ENCODE data around the gene TXK. TPM values are rescaled to one million over a fixed set of nuclear protein-coding genes. Genes with fewer than 3 reads are reported as not detected.

TXK gene
- total RNA-seq, 2 experiments from 2014 or later, result 13.3 to 14.2 TPM

DNA sequence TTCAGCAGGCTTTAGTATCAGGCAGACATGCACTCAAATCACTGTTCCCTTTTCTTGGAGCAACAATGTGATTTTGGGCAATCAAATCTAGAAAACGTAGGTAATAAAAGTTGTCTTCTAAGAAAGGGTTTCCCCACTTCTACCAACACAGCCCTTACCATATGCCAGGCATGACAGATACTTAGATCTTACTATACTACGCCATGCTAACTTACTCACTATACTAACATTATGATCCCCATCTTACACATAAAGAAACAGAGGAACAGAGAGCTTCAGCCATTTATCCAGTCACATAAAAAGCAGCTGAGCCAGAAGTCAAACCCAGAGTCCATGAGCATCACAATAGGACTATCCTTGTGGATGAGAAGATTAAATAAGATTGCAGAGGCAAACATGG, 9.2 kb downstream of the TXK start:
- peak overlapping the region; percentile 65 for H3K4me3 Mint-ChIP-seq
- H3K36me3 Mint-ChIP-seq, result peaks cover 7% of the 10 kb centered on the region
- no peaks in the 10 kb centered on the region for H3K27me3 Mint-ChIP-seq
- no peaks in the 10 kb centered on the region for H3K9me3 Mint-ChIP-seq
- H3K4me1 Mint-ChIP-seq, result peaks cover 68% of the 10 kb centered on the region
- no peak for DNase-seq
- H3K27ac Mint-ChIP-seq, result peak overlapping the region; percentile 93

- peaks cover 19% of the 10 kb centered on the region for H3K36me3 Mint-ChIP-seq
- H3K27me3 Mint-ChIP-seq, result no peaks in the 10 kb centered on the region
- no peaks in the 10 kb centered on the region for H3K9me3 Mint-ChIP-seq
- no peak for DNase-seq
- no peak overlapping the region for H3K27ac Mint-ChIP-seq
- H3K4me1 Mint-ChIP-seq, result peaks cover 65% of the 10 kb centered on the region
- H3K4me3 Mint-ChIP-seq, result no peak overlapping the region
These were observed 11.3 kb downstream of the TXK start for GRCh38 chr4:48122756-48123155.

DNA sequence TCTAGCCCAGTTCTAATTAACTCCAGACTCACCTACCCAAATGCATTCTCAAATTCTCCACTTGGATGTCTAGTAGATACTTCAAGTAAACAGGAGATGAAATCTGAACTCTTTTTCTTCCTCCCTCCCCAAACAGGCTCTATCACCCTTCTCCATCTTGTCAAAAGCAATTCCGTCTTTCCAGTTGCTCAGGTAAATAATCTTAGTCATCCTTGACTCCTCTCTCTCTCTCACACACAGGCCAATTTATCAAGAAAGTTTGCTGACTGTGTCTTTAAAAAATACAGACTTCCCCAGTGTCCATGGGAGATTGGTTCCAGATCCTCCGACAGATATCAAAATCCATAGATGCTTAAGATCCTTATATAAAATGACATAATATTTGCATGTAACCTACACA, 12.9 kb downstream of the TXK start:
- peaks cover 62% of the 10 kb centered on the region for H3K4me1 Mint-ChIP-seq
- no peaks in the 10 kb centered on the region for H3K9me3 Mint-ChIP-seq

DNA sequence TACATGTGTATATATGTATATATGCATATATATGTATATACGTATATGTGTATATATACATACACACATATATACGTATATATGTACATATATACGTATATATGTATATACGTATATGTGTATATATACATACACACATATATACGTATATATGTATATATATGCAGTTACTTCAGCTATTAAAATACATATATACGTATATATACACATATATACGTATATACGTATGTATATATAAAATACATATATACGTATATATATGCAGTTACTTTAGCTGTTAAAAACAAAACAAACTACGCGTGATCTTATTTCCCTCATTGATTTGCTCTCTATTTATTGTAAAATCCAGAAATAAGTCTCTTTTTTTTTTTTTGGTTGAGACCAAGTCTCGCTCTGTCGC, 13.9 kb downstream of the TXK start:
- Mint-ChIP-seq H3K9me3 (no peaks in the 10 kb centered on the region), H3K27me3 (no peaks in the 10 kb centered on the region), H3K36me3 (peaks cover 32% of the 10 kb centered on the region), H3K4me3 (no peak overlapping the region), H3K4me1 (peaks cover 56% of the 10 kb centered on the region), H3K27ac (no peak overlapping the region)
- no peak for DNase-seq

More for the DNA sequence above, 12.9 kb downstream of the TXK start:
- DNase-seq, result no peak
- Mint-ChIP-seq H3K36me3 (peaks cover 30% of the 10 kb centered on the region), H3K27ac (no peak overlapping the region), H3K4me3 (no peak overlapping the region), H3K27me3 (no peaks in the 10 kb centered on the region)

- Mint-ChIP-seq H3K27me3 (no peaks in the 10 kb centered on the region), H3K4me3 (no peak overlapping the region), H3K27ac (peak overlapping the region; percentile 3), H3K9me3 (no peaks in the 10 kb centered on the region), H3K36me3 (peaks cover 34% of the 10 kb centered on the region), H3K4me1 (peaks cover 53% of the 10 kb centered on the region)
- DNase-seq, result no peak
These were observed 14.4 kb downstream of the TXK start for GRCh38 chr4:48119646-48120045.

DNA sequence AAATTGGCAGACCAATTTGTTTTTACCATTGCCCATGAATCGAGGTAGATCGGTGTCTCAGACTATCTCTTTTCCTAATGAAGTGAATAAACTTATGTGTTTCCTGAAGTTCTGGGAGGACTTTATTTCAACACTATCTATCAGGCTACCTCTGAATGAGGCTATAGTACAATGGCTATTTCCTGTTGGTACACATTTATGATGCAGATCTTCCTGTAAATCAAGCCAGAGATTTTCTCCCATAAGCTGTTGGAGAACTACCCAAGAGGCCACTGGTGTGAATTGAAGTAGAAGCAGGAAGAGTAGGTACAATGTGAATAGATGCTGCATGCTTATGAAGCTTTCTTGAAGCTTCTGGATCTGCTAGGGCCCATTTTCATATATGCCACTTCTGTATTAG, 16.0 kb downstream of the TXK start:
- H3K4me3 Mint-ChIP-seq, result no peak overlapping the region

DNA sequence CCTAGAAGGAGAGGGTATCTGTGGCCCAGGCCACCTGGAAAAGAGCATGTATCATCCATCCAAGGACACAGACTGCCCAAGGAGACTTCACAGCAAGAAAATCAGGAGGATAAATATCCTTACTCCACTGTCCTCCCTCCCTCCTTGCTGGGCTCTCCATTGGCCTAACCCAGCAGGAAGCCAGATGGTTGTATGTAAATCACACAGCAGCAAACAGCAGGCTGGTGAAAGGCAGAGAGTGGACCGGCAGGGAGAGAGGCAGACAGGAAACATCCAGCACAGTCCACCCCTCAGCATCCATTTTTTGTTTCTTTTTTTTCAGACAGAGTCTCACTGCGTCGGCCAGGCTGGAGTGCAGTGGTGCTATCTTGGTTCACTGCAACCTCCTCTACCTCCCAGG, 17.5 kb downstream of the TXK start:
- Mint-ChIP-seq H3K27me3 (no peaks in the 10 kb centered on the region), H3K36me3 (peaks cover 43% of the 10 kb centered on the region), H3K4me3 (no peak overlapping the region), H3K4me1 (peaks cover 67% of the 10 kb centered on the region), H3K9me3 (no peaks in the 10 kb centered on the region), H3K27ac (peak overlapping the region; percentile 16)
- no peak for DNase-seq

More for the DNA sequence above, 16.0 kb downstream of the TXK start:
- Mint-ChIP-seq H3K36me3 (peaks cover 40% of the 10 kb centered on the region), H3K9me3 (no peaks in the 10 kb centered on the region), H3K4me1 (peaks cover 53% of the 10 kb centered on the region), H3K27ac (peak overlapping the region; percentile 22), H3K27me3 (no peaks in the 10 kb centered on the region)
- DNase-seq, result no peak

GRCh38 chr4:48114412-48114811, 19.6 kb downstream of the TXK start:
- no peaks in the 10 kb centered on the region for H3K9me3 Mint-ChIP-seq
- H3K4me1 Mint-ChIP-seq, result peaks cover 78% of the 10 kb centered on the region
- no peaks in the 10 kb centered on the region for H3K27me3 Mint-ChIP-seq
- H3K4me3 Mint-ChIP-seq, result peak overlapping the region; percentile 50
- peak overlapping the region; percentile 68 for H3K27ac Mint-ChIP-seq
- peaks cover 41% of the 10 kb centered on the region for H3K36me3 Mint-ChIP-seq
- DNase-seq, result no peak

GRCh38 chr4:48112017-48112667, 21.9 kb downstream of the TXK start:
- Mint-ChIP-seq H3K4me3 (peak overlapping the region; percentile 2), H3K4me1 (peaks cover 65% of the 10 kb centered on the region), H3K27me3 (no peaks in the 10 kb centered on the region), H3K36me3 (peaks cover 29% of the 10 kb centered on the region), H3K27ac (peak overlapping the region; percentile 68), H3K9me3 (no peaks in the 10 kb centered on the region)
- DNase-seq, result no peak

GRCh38 chr4:48110452-48110978, 23.5 kb downstream of the TXK start:
- Mint-ChIP-seq H3K9me3 (no peaks in the 10 kb centered on the region), H3K27me3 (no peaks in the 10 kb centered on the region), H3K4me1 (peaks cover 65% of the 10 kb centered on the region), H3K36me3 (peaks cover 23% of the 10 kb centered on the region), H3K27ac (no peak overlapping the region), H3K4me3 (no peak overlapping the region)
- no peak for DNase-seq

DNA sequence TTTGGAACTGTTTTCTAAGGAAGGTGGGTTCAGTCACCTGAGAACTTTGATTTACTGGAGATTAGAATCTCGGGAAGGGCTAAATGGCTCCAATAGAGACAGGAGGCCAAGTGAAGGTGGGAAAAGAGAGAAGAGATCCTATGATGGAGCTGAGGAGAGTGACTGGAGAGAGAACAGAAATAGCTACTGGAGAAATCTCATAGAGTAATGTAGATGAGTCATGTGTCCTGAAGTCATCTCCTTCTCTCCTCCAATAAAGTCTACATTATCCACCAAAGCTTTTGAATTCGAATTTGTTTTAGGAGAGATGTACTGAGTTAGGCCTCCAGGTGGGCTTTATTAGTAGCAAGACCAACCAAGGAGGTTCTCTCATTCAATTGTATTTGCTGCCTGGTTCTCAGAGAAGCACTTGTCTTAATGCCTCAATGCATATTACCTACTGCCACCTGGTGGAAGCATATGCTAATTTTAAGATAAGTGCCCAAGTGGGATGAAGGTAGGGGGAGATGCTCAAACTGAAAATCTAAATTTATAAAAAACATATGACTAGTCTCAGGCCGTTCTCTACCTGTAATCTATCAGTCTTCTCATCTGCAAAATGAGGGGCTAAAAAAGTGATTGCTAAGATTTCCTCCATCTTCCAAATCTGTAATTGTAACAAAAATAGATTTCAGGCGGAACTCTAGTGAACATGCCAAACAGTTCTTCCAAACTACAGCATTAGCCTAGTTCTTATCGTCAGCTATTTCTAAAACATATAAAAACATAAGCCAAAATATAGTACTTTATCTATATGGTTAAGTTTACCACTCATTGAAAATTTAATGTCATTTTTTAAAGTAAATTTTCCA, 24.4 kb downstream of the TXK start:
- H3K27me3 Mint-ChIP-seq, result no peaks in the 10 kb centered on the region
- no peak for DNase-seq
- peaks cover 65% of the 10 kb centered on the region for H3K4me1 Mint-ChIP-seq
- H3K27ac Mint-ChIP-seq, result peak overlapping the region; percentile 51
- H3K9me3 Mint-ChIP-seq, result no peaks in the 10 kb centered on the region
- peaks cover 23% of the 10 kb centered on the region for H3K36me3 Mint-ChIP-seq
- H3K4me3 Mint-ChIP-seq, result no peak overlapping the region

DNA sequence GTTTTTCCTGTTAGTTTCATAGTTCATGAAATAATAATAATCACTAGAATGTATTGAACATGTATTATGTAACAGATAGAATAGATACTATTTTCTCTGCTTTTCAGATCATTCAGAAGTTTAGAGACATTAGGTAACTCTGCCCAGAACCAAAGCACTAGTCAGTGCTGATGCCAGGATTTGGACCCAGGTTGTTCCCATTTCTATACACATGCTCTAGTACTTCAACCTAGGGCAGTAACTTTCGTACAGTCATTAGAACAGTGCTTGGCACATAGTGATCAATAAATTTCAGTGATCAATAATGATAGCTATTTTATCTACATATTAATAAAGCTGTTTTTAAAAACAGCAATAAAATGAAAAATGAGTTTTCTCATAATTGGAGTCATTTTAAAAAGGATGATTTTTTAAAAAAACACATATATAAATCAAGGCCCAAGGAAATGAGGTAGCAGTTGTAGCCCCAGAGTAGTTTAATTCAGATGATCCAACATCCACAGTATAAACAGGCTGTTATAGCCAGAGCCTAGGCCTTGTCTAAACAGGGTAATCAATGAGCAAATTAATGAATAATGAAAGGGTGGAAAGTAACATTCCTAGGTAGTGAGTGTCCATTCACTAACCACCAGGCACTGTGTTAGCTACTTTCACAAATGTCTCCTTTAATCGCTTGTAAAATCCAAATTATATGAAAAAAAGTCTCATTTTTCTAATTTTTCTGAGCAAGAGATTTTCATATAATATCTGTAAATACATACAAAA, 25.6 kb downstream of the TXK start:
- Mint-ChIP-seq H3K4me1 (peaks cover 59% of the 10 kb centered on the region), H3K4me3 (no peak overlapping the region), H3K9me3 (peaks cover 4% of the 10 kb centered on the region), H3K36me3 (peaks cover 22% of the 10 kb centered on the region), H3K27ac (no peak overlapping the region), H3K27me3 (no peaks in the 10 kb centered on the region)
- DNase-seq, result no peak

DNA sequence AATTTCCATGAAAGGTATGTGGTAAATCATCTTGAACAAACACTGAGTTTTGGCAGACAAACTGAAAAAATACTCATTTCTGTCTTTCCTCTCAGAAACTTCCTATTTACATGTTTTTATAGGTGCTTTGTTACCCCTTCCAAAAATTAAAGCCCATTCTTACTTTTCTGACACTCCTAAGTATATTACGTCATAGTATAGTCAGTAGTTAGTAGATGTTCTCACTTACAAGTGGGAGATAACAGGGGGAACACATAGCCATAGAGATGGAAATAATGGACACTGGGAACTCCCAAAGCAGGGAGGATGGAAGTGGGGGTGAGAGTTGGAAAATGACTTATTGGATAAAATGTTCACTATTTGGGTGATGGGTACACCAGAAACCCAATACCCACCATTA, 28.8 kb downstream of the TXK start:
- peaks cover 24% of the 10 kb centered on the region for H3K36me3 Mint-ChIP-seq
- H3K4me3 Mint-ChIP-seq, result no peak overlapping the region
- peak overlapping the region; percentile 55 for H3K27ac Mint-ChIP-seq
- peaks cover 49% of the 10 kb centered on the region for H3K4me1 Mint-ChIP-seq
- no peak for DNase-seq
- H3K9me3 Mint-ChIP-seq, result peaks cover 5% of the 10 kb centered on the region
- H3K27me3 Mint-ChIP-seq, result no peaks in the 10 kb centered on the region

DNA sequence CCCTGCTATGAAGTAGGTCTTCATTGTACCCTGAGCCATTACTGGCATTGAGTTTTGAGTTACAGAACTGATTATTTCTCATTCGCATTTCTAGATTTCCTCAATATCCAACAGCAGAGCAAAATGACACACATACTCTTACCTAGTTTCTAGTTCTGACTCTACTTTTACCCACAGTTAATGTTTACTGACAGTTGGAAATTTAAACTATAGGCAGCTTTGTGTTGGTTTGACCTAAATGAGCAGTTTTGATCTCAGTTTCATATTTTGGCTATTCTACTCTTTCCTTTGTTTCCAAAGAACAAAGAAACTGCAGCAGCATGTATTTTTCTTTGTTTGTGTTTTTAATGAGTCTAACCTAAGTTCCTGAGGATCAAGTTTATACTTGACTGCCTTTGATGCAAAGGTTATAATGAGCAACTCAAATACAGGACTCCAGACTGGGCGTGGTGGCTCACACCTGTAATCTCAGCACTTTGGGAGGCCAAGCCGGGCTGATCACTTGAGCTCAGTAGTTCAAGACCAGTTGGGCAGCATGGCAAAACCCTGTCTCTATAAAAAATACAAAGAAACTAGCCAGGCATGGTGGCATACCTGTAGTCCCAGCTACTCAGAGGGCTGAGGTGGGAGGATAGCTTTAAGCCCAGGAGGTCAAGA, 30.4 kb downstream of the TXK start:
- peak overlapping the region; percentile 84 for H3K27ac Mint-ChIP-seq
- H3K4me3 Mint-ChIP-seq, result peak overlapping the region; percentile 14
- peaks cover 26% of the 10 kb centered on the region for H3K36me3 Mint-ChIP-seq
- DNase-seq, result no peak
- H3K27me3 Mint-ChIP-seq, result no peaks in the 10 kb centered on the region
- peaks cover 42% of the 10 kb centered on the region for H3K4me1 Mint-ChIP-seq
- peaks cover 5% of the 10 kb centered on the region for H3K9me3 Mint-ChIP-seq
